Jurkat, Clone E6-1 (cell line): ENCODE data around the gene FOXC2.

Source experiments
- DNase-seq: peaks from one replicate; pipeline ENCODE4 v3.0.0-alpha.2; 2011; ENCODE audit warnings: low read depth, low spot score
- H3K4me3 ChIP-seq: 2 replicates; pipeline ENCODE4 v1.5.1; 2011; ENCODE audit warnings: mild to moderate bottlenecking, low read length, control low read depth, moderate library complexity

FOXC2 gene

GRCh38 chr16:86531641-86532525, 34.7 kb upstream of the FOXC2 start:
- no peak for DNase-seq
- H3K4me3 ChIP-seq, result no peak overlapping the region

GRCh38 chr16:86532526-86532815, 34.2 kb upstream of the FOXC2 start:
- DNase-seq, result no peak
- H3K4me3 ChIP-seq, result no peak overlapping the region

DNA sequence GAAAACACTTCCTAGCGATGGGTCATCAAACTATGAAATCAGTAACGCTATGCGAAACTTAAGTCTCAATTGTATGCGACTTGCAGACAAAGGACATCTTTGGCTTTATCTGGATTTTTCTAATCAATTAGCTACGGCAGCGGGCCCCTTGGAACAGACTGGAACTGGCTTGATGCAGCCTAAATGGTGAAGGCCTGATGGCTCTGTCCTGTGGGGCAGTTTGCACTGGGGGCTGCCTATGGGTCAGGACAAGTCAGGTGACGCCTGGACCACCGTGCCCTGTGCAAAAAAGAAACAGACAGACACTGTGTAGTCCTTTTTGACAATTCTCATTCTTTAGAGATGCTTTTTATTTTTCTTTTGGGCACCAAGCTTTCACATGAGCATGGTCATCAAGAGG, 33.6 kb upstream of the FOXC2 start:
- DNase-seq, result no peak
- no peak overlapping the region for H3K4me3 ChIP-seq

GRCh38 chr16:86533767-86534351, 32.8 kb upstream of the FOXC2 start:
- no peak overlapping the region for H3K4me3 ChIP-seq

DNA sequence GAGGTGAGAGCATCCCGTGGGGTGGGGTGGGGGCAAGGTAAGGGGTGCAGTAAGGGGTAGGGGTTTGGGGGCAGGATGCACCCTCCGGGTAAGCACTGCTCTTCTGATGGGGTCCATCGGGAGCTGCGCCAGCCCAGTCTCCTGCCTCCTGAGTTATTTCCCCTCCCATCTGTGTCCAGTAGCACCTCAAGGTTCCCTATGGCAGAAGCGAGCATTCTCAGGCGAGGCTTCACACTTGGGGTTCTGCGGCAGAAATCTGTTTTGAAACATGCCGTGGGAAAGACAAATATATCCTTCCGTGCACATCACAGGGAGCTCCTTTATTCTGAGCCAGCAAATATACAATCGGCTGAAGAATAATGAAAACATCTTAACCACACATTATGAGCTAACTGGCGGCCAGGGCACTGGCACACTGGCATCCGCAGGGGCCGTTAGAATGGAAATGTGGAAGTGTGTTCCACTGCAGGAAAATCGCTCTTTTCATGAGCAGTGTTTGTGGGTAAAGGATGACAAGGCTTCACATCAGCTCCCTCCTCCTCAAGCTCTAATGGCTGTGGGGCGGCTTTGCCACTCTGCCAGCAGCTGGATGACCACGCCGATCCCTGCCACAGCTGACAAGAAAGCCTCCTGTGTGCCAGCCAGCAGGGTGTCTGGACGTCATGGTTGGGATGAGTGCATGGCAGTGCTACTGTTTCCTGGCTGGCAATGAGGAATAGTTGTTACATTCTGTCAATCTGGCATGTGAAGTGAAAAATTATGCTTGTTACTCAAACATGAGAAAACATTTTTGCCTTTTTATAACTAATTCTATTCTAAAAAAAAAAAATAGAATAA, 31.6 kb upstream of the FOXC2 start:
- DNase-seq, result no peak
- no peak overlapping the region for H3K4me3 ChIP-seq

More at GRCh38 chr16:86533767-86534351, 32.8 kb upstream of the FOXC2 start:
- DNase-seq, result no peak

GRCh38 chr16:86536621-86537020, 30.0 kb upstream of the FOXC2 start:
- no peak for DNase-seq
- H3K4me3 ChIP-seq, result no peak overlapping the region

DNA sequence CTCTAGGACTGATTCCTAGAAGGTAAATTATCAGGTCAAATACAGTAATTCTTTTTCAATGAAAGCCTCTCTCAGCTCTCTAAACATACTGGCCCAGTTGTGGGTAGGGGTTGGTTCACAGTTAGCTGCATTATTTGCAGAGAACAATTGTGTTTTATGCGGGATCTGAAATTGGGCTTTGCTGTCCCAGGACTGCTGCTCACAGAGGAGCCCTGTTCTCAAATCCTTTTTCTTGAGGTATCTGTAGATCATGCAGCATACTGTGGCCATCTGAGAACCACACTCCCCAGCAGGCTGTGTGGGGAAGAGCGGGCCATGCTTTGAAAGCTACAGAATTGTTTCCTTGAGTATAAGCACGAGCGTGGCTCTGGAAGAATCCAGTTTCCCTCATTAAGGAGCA, 29.1 kb upstream of the FOXC2 start:
- DNase-seq, result no peak
- H3K4me3 ChIP-seq, result no peak overlapping the region

DNA sequence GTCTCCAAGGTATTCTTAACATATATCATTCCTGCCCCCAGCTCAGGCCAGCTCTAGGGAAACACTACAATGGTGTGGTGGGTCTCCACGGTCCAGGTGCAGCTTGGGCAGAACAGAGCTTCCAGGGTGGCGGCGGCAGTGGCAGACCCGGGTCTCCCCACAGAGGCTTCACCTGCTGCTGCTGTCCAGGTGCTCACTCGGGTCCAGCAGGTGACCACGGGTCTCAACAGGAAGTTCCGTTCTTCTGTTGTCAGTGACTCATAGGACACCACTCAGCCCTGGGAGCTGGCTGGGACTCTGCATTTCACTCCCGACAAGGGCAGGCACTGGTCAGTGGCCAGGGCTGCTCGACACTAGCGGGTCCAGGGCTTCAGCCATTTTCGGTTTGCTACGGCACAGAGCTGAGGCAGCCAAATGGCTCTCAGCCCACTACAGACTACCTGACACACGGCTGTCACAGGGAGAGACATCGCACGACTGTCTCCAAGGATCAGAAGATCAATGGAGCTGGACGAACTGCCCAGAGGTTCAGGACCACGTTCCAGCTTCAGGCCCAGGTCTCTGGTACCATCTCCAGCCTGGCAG, 28.3 kb upstream of the FOXC2 start:
- no peak for DNase-seq
- H3K4me3 ChIP-seq, result no peak overlapping the region

- no peak for DNase-seq
- H3K4me3 ChIP-seq, result no peak overlapping the region
Observed at GRCh38 chr16:86540894-86541293, 25.7 kb upstream of the FOXC2 start.

- no peak for DNase-seq
- no peak overlapping the region for H3K4me3 ChIP-seq
Observed at GRCh38 chr16:86541560-86541959, 25.1 kb upstream of the FOXC2 start.

GRCh38 chr16:86542756-86543750, 23.6 kb upstream of the FOXC2 start:
- DNase-seq, result no peak

GRCh38 chr16:86545481-86545880, 21.1 kb upstream of the FOXC2 start:
- no peak for DNase-seq
- no peak overlapping the region for H3K4me3 ChIP-seq

More at GRCh38 chr16:86542756-86543750, 23.6 kb upstream of the FOXC2 start:
- H3K4me3 ChIP-seq, result no peak overlapping the region

GRCh38 chr16:86545954-86546637, 20.5 kb upstream of the FOXC2 start:
- no peak for DNase-seq
- H3K4me3 ChIP-seq, result no peak overlapping the region

DNA sequence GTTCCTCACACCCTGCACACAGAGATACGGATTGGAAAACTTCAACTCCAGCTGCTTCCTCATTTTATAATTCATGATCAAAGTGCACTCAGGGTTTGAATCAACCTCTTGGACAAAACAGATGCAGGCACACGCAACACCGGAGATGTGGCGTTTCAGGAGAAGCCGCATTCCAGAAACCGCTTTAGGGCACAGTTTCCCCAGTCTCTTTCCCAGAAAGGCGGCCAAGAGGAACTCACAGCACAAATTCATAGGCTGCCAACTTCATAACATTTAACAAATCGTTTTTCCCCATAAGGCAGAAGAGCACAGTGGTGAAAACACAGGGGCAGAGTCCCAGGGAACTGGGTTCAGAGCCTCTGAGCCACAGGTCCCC, 20.0 kb upstream of the FOXC2 start:
- DNase-seq, result no peak
- H3K4me3 ChIP-seq, result no peak overlapping the region

DNA sequence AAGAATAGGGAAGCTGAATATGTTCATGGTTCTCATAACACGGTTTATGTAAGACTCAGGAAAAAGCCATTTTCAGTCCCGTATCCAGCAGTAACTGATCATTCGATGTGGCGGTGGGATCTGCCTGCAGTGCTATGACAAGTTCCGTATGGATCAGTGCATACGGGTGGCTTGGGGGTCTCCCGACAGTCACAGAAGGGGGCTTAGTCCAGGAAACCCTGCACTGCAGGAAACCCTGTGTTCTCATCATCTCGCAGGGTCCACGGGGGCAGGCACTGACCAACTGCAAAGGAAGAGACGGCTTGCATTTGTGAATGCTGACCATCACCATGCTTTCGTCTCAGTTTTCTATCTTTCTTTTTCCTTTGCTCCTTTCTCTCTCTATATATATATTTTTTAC, 19.3 kb upstream of the FOXC2 start:
- no peak for DNase-seq
- no peak overlapping the region for H3K4me3 ChIP-seq

- DNase-seq, result peak; percentile 81
- no peak overlapping the region for H3K4me3 ChIP-seq
Observed at GRCh38 chr16:86549076-86549892, 17.3 kb upstream of the FOXC2 start.

DNA sequence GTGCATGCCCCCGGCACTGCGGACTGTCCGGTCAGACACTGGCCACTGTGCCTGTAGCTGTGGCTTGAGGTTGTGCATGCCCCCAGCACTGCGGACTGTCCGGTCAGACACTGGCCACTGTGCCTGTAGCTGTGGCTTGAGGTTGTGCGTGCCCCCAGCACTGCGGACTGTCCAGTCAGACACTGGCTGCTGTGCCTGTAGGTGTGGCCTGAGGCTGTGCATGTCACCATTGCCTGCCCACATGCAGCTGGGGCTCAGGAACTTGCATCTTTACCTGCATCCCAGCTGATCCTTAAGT, 16.8 kb upstream of the FOXC2 start:
- DNase-seq, result no peak

DNA sequence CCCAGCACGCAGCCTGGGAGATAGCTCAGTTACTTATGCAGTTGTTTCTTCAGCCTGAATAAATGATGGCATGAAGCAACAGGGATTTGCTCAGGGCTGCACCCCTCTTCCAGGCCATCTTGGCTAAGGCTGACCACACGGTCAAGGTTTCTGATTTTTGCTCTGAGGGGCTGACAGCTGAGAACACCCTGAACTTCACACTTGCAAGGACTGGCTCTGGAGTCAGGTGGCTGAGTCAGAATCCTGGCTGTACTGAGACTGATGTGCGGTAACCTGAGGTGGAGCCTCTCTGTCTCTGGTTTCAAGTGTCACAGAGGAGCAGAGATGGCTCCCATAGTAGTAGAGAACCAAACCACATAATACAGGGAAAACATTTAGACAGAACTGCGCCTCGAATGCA, 16.3 kb upstream of the FOXC2 start:
- no peak for DNase-seq
- H3K4me3 ChIP-seq, result no peak overlapping the region

More for the DNA sequence above, 16.8 kb upstream of the FOXC2 start:
- H3K4me3 ChIP-seq, result no peak overlapping the region
